Stimulated activated CD8-positive, alpha-beta memory T cell treated with anti-CD3 and anti-CD28 coated beads, Interleukin-15, amount 100 ng/mL, for 24 hours (primary cell): ENCODE data around the gene SLC5A8.

Experiments
- DNase-seq: peaks from one replicate; pipeline ENCODE4 v3.0.0-alpha.2; 2020; ENCODE audit warnings: low read depth

The SLC5A8 gene

DNA sequence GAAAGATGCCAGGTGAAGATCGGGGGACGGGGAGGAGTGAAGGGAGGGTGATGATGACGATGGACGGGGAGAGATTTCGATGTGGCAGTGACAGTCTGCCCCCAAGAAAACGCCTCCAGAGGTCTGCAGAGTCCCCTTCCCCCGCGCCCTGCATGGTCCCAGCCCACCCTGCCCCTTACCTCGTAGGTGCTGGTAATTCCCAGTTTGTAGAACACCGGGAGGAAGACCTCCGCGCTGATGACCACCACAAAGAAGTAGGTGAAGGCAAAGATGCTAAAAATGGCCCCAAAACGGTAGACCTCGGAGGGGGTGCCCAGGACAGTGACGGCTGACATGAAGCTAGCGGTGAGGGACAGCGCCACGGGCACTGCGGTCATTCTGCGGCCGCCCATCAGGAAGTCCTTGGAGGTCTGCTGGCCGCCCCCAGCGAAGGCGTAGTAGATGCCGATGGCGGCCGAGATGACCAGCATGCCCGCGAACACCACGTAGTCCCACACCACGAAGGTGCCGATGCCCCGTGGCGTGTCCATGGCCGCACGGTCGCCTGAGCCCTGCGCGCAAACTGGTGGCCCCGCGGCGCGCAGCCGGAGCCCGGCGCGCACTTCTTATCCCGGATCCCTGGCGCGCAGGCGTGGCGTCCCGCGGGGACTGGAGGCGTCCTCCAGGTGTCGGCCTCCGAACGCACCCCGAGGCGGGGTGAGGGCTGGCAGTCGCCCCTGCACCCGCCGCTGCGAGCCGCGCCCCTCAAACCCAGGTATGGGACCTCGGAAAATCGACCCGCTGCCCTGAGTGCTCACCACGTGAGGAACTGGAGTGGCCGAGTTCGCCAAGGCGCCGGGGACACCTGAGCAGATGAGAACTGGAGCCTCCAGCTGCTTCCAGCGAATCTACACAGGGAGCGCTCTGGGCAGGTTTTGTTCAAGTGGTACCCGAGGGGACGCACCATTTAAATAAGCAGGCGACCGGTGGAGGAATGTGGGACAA, at the start of gene SLC5A8:
Gene SLC5A8, minus strand, starts transcription at position 920 of the 984 bp plus-strand sequence. Its CDS starts 390 bp downstream, at position 530.
- no peak for DNase-seq

DNA sequence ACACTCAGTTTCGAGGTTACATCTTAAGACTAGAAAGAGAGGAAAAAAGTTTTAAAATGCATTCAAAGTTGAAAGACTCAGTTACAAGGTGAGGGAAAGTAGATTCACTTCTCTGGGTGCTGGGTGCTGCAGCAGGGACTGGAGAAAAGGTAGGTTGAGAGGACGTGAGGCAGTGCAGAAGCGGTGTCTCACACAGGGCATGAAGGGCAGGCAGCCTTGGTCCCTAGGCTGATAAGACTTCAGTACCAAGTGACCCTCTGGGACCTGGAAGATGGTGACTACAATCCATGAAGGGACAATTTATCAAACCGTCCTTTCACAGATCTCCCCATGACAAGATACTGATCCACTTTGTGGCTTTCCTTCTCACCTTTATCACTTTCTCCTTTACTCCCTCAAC, 47.3 kb upstream of the SLC5A8 start:
- no peak for DNase-seq

DNA sequence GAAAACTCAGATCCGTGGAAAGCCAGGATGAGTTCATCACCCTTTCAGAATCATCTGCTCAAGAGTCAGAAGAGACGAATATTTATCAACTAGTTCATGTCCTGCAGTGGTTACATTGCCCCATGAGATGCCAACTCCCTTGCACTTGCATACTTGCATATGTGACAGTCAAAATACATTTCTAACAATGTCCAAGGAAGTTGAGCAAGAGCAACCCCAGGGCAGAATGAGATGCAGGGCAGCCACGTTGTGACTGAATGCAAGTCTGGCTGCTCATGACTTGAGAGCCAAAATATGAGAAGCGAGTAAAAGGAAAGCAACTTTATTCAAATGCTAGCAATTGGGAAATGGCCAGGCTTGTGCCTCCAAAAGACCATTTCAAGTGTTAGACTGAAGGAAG, 46.2 kb upstream of the SLC5A8 start:
- DNase-seq, result no peak

- DNase-seq, result no peak
These were observed 33.6 kb upstream of the SLC5A8 start for GRCh38 chr12:101243616-101244015.

- no peak for DNase-seq
These were observed 33.0 kb upstream of the SLC5A8 start for GRCh38 chr12:101243074-101243473.

DNA sequence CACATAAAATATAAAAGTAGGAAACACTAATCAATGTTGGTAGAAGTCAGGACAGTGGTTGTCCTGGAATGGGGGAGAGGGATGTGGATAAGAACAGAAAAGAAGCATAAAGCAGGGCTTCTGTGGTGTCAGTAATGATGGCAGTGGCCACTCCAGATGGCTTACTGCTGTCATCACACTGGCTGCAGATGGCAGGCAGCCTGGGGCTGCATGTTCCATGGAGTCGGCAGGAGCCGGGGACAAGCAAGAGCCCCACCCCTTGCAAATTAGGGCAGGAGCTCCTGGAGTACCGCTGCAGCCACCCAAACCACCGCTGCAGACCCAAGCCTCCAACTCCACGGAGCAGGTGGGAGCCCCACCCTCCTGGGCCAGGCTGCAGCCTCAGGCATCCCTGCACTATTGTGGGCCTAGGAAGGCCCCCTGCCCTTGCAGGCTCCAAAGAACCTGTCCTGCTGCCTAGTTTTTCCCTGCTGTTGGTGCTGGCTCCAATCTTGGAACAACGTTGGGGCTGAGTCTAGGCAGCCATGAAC, 28.8 kb upstream of the SLC5A8 start:
- no peak for DNase-seq

DNA sequence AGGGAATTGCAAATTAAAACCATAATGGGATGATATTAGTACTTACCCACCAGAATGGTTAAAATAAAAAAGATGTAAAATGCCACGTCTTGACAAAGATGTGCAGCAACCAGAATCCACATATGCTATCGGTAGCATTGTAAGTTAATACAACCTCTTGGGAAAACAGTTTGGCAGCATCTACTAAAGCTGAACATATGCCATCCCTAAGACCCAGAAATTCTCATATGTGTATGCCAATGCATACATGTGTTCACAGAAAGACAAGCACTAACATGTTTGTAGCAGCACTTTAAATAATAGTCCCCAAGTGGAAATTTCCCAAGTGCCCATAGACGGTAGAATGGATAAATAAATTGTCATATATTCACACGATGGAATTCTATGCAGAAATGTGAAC, 28.3 kb upstream of the SLC5A8 start:
- no peak for DNase-seq

DNA sequence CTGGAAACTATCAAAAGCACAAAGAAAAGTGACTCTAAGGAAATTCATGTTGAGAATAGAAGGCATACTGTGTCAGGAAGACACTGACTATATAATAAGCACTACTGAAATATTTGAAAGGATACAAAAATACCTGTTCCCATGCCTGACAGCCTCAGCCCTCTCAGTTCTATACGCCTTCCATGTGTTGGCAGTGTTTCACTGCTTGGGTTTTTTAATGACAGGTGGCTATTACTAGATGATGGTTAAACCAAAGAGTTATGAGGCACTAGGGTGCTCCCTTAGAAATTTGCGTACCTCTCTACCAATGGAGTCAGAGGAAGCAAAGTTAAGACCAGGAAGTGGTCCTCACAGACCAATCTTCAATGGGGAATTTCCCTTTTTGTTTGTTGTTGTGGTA, 25.6 kb upstream of the SLC5A8 start:
- no peak for DNase-seq

- DNase-seq, result no peak
These were observed 21.6 kb upstream of the SLC5A8 start for GRCh38 chr12:101231636-101232035.

DNA sequence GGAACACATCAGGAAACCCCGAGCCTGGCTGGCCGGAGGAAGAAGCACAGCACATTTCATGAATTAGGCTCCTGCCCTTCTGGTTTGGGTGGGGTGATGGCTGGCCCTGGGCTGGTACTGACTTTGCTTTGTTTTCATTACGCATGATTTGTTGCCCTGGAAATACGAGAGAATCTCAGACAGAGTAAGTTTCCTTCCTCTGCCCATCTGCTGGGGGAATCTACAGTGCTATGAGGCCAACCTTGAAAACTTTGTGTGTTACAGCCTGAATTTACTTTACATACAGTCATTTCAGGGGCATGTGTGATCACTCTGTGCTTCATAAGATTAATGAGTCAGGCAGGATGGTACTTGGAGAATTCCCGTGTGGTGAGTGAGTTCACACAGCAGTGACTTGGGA, 20.5 kb upstream of the SLC5A8 start:
- DNase-seq, result no peak

DNA sequence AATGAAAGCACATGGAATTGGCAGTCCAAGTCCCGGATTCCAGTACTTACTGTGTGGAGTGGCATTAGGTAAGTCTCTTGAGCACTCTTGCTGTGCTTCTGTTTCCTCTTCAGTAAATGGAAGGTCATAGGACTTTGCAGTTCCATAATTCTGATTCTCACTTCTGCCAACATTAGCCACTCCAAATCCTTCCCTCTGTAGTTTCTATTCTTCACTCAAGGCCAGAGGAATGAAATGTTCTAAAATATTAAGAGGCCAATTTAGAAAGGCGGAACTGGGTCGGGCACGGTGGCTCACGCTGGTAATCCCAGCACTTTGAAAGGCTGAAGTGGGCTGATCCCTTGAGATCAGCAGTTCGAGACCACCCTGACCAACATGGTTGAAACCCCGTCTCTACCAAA, 19.8 kb upstream of the SLC5A8 start:
- DNase-seq, result no peak

- no peak for DNase-seq
These were observed 11.3 kb upstream of the SLC5A8 start for GRCh38 chr12:101221301-101221700.

DNA sequence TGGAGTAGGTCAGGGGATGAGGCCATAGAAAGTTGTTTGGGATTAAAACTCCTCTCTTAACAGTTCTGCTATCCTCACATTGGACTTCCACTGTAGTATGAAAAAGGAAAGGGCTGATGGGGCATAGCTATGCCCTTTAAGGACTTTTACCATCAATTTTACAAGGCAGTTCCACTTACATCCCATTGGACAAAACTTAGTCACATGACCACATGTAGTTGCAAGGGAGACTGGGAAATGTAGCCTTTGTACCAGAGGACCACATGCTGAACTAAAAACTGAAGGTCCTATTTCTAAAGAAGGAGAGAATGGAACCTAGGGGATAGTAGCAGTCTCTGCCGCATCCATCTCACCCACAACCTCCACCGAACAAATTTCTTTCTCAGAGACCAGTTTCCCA, 6.8 kb upstream of the SLC5A8 start:
- DNase-seq, result no peak

GRCh38 chr12:101207086-101207780, 2.8 kb downstream of the SLC5A8 start:
- DNase-seq, result no peak

DNA sequence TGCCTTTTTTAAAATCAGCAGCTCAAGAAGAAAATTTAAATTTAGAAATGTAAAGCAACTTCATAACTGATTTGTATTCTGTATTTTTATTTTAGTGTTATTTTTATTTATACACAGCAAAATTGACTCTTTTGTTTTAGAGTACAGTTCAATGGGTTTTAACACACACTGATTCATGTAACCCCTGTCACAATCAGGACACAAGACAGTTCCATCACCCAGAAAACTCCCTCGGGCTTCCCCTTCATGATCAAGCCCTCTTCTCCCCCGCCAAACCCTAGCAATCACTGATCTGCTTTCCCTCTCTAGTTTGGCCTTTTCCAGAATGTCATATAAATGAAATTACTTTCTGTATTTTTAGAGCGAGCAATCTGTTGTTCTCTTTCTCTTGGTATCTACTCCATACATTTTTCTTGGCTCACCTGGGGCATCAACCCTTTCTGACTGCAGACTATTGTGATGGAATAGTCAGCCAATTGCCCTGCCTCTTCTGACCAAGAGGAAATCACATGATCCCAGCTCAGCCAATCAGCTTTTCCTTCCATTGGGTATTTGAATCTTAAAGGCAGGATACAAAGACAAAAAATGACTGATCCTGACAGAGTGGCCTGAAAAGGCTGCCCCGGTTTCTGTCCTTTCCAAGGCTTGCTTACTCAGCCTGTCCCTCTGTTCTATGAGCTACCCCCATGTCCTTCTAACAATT, 5.3 kb downstream of the SLC5A8 start:
- no peak for DNase-seq

DNA sequence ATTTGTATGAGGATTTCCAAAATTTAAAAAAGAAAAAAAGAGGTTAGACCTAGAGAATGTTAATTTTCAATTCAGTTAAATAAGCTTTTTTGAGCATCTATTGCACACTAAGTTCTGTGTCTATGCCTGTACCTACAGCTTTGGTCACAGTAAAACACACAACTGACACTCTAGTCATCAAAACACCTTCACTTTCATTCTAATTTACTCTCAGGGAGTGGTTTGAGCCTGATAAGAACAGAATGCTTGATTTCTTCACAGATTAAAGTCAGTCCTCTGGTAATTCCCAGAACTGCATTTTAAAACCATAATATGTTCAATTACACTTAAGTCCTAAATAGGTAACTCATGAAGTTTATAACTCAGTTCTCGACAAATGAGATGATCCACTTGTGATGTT, 9.2 kb downstream of the SLC5A8 start:
- DNase-seq, result no peak

- no peak for DNase-seq
These were observed 9.9 kb downstream of the SLC5A8 start for GRCh38 chr12:101200145-101200544.

- no peak for DNase-seq
These were observed 23.7 kb downstream of the SLC5A8 start for GRCh38 chr12:101186291-101186690.

- no peak for DNase-seq
These were observed 28.3 kb downstream of the SLC5A8 start for GRCh38 chr12:101181776-101182175.

GRCh38 chr12:101174541-101174940, 35.5 kb downstream of the SLC5A8 start:
- no peak for DNase-seq

- DNase-seq, result no peak
These were observed 36.8 kb downstream of the SLC5A8 start for GRCh38 chr12:101173197-101173749.

DNA sequence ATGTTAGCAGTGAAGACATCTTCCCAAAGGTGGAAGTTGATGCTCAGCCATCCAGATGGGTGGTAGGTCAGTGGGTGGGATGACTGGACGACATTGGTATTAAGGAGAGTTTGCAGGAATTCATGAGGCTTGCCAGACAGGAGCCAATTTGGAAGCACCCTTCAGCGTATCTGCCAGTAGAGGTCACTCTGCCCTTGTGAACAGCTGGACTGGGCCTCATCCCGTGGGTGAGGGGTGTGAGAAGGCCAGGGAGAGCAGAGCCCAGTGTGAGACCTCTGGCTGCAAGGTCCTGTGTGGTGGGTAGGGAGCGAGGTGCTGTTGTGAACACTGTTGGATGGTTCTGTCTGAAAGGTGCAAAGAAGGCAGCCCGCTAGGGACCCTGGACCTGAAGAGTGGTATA, 37.7 kb downstream of the SLC5A8 start:
- no peak for DNase-seq
